AG10803 (cell line): ENCODE data around the gene TFF1.

Source experiments
- DNase-seq: peaks from one replicate; pipeline ENCODE4 v3.0.0; 2010; ENCODE audit warnings: low read depth
- H3K4me3 ChIP-seq: 2 replicates; pipeline ENCODE4 v1.5.1; 2011; ENCODE audit warnings: mild to moderate bottlenecking, low read length, control low read depth
- TF ChIP-seq, protein P1 (sequence below): conservative IDR thresholded peaks from 2 replicates; pipeline ENCODE4 v1.5.1; 2011; ENCODE audit warnings: mild to moderate bottlenecking, low read length, control low read depth, inconsistent platforms

Gene TFF1

DNA sequence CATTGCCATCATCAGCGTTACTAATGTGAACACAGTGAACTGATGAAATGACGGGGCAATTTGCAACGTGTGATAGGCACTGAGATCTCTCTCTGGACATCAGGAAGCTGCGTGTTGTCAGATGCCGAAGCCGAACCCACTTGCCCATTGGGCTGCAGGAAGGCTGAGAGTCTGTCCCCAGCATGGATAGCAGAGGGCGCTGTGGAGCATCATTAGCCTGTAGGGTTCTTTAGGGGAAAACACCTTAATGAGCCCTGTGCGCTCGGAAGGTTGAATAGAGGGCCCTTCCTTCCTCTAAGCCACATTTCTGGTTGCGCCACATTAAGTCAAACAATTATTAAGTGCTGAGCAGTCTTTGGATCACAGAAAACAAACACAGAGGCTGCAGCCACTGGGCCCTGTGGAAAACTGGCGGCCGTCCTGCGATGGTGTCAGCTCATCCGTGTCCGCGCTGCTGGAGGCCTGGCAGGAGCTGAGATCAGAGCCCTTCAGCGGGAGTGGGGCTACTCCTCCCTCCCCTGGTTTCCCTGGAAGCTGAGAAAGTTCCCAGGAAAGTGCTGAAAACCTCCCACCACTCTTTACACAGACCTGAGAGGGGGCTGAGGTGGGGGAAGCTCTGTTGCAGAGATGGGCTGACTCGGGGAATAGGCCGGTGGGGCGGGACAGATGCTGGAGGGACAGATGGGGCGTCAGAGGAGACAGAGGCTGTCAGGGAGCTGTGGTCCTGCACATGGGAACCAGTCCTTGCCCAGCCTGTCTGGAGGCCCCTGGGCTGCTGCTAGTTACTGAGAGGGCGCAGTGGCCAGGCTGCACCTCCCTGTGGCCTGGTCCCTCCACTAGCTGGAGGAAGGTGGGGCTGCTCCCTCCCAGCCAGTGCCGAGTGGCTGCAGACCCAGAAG, 28.3 kb downstream of the TFF1 start:
- TF ChIP-seq, protein P1, sequence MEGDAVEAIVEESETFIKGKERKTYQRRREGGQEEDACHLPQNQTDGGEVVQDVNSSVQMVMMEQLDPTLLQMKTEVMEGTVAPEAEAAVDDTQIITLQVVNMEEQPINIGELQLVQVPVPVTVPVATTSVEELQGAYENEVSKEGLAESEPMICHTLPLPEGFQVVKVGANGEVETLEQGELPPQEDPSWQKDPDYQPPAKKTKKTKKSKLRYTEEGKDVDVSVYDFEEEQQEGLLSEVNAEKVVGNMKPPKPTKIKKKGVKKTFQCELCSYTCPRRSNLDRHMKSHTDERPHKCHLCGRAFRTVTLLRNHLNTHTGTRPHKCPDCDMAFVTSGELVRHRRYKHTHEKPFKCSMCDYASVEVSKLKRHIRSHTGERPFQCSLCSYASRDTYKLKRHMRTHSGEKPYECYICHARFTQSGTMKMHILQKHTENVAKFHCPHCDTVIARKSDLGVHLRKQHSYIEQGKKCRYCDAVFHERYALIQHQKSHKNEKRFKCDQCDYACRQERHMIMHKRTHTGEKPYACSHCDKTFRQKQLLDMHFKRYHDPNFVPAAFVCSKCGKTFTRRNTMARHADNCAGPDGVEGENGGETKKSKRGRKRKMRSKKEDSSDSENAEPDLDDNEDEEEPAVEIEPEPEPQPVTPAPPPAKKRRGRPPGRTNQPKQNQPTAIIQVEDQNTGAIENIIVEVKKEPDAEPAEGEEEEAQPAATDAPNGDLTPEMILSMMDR = peak; percentile 51
- no peak overlapping the region for H3K4me3 ChIP-seq
- DNase-seq = peak; percentile 17

DNA sequence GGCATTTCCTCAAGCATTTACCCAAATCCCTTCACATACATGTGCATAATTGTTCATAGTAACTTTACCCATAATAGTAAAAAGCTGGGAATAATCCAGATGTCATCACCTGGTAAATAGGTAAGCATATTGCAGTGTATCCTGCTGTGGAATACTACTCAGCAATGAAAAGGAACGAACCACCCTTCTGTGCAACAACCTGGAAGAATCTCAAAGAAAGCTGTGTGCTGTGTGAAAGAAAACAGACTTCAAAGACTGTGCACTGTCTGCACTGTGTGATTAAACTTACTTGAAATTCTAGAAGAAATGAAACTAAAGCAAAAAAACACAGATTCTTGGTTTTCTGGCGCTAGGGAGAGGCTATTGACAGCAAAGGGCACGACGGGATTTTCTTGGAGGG, 29.1 kb downstream of the TFF1 start:
- TF ChIP-seq, protein P1 = no peak
- no peak for DNase-seq
- no peak overlapping the region for H3K4me3 ChIP-seq

DNA sequence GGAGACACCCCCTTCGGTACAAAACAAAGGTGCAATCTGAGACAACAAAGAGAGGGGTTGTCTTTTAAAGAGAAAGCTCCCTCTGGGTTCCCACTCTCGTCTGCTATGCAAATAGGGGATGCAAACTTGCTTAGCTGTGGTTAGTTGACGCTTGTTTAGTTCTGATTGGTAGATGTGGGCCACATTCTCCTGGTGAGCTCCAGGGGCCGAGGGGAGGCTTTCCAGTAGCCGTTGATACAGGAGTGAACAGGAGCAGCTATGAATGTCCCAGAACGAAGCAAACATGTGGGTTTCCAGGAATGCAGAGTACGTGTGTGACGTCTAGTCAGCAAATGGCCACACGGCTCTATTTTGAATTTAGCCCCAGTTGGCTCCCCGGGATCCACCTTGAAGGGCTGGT, 30.3 kb downstream of the TFF1 start:
- no peak for DNase-seq

DNA sequence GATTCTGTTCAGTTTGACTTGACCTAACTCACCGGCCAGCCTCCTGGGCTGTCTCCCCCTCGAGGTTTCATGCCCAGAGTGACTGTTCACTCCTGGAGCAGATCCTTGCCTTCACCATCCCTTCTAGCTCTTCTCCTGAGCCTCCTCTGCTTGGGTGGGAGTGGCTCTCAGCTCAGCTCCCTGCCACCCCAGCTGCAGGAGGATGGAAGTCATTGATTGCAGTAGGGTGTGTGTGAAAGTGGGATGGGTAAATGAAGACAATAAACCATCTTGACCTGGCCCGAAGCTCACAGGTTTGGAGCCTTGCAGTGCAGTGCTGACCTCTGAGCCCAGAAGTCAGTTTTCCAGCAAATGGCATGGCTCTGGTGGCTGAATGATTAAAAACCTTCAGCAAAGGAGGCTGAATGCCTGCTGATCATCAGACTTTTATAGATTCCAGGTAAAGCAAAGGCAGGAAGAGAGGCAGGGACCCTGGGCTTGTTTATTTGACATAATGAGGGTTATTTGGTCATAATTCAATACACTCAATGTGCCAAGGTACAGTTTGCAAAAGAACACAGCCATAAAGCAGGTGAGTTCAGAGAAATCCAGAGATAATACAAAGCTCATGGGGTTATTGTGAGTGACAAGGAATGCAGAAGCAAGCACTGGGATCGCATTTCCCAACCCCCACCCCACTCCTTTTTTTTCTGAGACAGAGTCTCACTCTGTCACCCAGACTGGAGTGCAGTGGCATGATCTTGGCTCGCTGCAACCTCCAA, 33.6 kb downstream of the TFF1 start:
- no peak overlapping the region for H3K4me3 ChIP-seq
- TF ChIP-seq, protein P1 = no peak
- DNase-seq = no peak

More for the DNA sequence above, 30.3 kb downstream of the TFF1 start:
- no peak overlapping the region for H3K4me3 ChIP-seq
- TF ChIP-seq, protein P1 = no peak

DNA sequence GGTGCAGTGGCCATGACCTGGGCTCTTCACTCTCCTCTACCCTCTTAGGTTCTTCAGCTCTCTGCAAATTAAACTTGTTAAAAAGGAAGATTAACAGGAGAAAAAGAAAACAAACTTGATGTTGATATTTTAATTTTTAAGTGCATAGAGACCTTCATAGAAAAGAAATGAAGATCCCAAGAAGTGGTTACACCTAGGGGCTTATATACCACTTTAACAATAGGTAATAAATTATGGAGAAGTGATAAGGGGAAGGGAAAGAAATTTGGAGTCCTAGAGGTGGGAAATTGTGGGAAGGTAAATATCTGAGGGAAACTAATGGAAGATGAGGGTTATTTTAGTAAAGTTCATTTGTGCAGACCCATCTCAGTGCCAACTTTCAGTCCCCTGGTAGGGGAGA, 34.7 kb downstream of the TFF1 start:
- no peak for DNase-seq
- TF ChIP-seq, protein P1 = no peak
- H3K4me3 ChIP-seq = no peak overlapping the region

DNA sequence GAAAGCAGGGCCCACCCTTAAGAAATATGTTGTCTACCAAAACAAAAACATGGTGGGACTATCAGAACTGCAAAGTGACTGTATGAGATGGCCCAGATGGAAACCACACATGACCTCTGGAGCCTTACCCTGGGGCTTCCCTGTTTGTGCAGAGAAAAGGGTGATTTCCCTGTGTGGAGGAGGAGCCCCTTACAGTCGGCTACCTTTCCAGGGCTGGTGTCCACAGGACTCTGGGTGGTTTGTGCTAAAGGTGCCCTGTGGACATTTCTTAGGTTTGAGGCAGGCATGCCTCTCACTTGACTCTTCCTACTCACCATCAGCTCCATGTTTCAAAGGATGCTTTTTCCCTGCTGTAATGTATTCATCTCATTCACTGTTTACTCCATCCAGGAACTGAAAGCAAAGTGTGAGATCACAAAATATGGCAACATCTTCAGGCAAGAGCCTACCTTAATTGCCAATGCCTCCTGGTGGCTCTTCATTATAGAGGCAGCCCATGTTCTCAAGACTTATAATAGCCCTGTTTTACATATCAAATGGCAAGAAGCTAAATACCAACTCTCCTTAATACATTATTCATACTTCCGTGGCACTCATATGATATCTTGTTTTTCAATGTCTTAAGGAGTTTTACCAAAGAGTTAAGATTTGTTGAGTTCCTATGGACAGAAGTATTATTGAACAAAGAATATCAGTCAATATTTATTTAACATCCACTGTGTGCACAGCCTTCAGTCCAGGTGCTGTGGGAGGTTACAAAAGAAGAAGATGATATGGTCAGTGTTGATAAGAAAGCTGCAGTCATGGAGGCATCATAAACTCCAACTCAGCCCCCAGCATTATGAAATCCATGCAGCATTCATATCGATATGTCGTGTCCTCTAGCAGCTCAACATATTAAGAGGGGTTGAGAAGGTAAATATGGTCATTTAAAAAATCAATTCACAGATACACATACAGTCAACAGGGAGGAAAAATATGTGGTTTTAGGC, 35.7 kb downstream of the TFF1 start:
- TF ChIP-seq, protein P1 = no peak
- H3K4me3 ChIP-seq = no peak overlapping the region
- DNase-seq = no peak
